Naive B cell (primary cell): ENCODE results near the gene TYRO3. TPM values are rescaled to one million over a fixed set of nuclear protein-coding genes. Genes with fewer than 3 reads are reported as not detected.
"Not testable (repeated sequence)": the region's sequence is repeated elsewhere in the genome, so short reads cannot be mapped to it uniquely, and the experiment has no call there.

Experiments used
- ATAC-seq, 2 donors: fragments of 150-1000 bp; cut with Tn5 transposase; 2 replicates each; pipeline ENCODE4 v1.10.0; 2021; ENCODE audit warnings: low read depth in 2 of 2, mild to moderate bottlenecking in 2 of 2, moderate library complexity in 2 of 2
- DNase-seq: peaks from one replicate; pipeline ENCODE4 v3.0.0; 2022
- H3K27ac Mint-ChIP-seq, 6 donors: one replicate each; pipeline ENCODE4 v1.8.0; 2020 to 2022; ENCODE audit warnings: mild to moderate bottlenecking in 6 of 6, mixed read lengths in 6 of 6, moderate library complexity in 5 of 6, inconsistent platforms in 2 of 6
- H3K27me3 Mint-ChIP-seq, 3 donors: one replicate each; pipeline ENCODE4 v1.8.0; 2021 to 2022; ENCODE audit warnings: mixed read lengths in 3 of 3, mild to moderate bottlenecking in 1 of 3
- H3K36me3 Mint-ChIP-seq, 2 donors: one replicate each; pipeline ENCODE4 v1.8.0; 2020 to 2022; ENCODE audit warnings: mixed read lengths in 2 of 2, inconsistent platforms in 1 of 2, mild to moderate bottlenecking in 1 of 2
- H3K4me1 Mint-ChIP-seq, 3 donors: one replicate each; pipeline ENCODE4 v1.8.0; 2020 to 2022; ENCODE audit warnings: mixed read lengths in 3 of 3, inconsistent platforms in 1 of 3, mild to moderate bottlenecking in 1 of 3, moderate library complexity in 1 of 3
- H3K4me3 Mint-ChIP-seq, 8 donors: one replicate each; pipeline ENCODE4 v1.8.0; 2020 to 2022; ENCODE audit warnings: mild to moderate bottlenecking in 8 of 8, mixed read lengths in 8 of 8, moderate library complexity in 8 of 8, inconsistent platforms in 2 of 8
- H3K9me3 Mint-ChIP-seq, 7 donors: one replicate each; pipeline ENCODE4 v1.8.0; 2020 to 2022; ENCODE audit warnings: mixed read lengths in 7 of 7, mild to moderate bottlenecking in 5 of 7, inconsistent platforms in 2 of 7, moderate library complexity in 1 of 7
- polyA plus RNA-seq, 6 donors: library from polyadenylated mRNA; unstranded; fragments of 300-500 nt; fragmentation: Illumina TruSeq; gene quantifications; one replicate each; pipeline ENCODE4 v1.2.3, GENCODE V29; 2021; ENCODE audit warnings: low read depth in 6 of 6

TYRO3 gene
- polyA plus RNA-seq, 6 donors from 2014 or later: not detected

DNA sequence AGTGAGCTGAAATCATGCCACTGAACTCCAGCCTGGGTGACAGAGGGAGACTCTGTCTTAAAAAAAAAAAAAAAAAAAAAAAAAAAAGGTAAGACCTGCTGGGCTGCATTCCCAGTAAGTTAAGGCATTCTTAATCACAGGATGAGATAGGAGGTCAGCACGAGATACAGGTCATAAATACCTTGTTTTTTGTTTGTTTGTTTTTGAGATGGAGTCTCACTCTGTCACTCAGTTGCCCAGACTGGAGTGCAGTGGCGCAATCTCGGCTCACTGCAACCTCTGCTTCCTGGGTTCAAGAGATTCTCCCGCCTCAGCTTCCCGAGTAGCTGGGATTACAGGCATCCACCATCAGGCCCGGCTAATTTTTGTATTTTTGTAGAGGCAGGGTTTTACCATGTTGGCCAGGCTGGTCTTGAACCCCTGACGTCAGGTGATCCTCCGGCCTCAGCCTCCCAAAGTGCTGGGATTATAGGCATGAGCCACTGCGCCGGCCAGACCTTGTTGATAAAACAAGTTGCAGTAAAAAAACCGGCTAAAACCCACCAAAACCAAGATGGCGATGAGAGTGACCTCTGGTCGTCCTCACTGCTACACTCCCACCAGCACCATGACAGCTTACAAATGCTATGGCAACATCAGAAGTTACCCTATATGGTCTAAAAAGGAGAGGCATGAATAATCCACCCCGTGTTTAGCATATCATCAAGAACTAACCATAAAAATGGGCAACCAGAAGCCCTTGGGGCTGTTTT lies 27.7 kb downstream of the TYRO3 start:
- not testable (repeated sequence) for H3K36me3 Mint-ChIP-seq
- peaks cover 39 to 69% (median 41%) of the 10 kb centered on the region in 3 donors for H3K27me3 Mint-ChIP-seq

DNA sequence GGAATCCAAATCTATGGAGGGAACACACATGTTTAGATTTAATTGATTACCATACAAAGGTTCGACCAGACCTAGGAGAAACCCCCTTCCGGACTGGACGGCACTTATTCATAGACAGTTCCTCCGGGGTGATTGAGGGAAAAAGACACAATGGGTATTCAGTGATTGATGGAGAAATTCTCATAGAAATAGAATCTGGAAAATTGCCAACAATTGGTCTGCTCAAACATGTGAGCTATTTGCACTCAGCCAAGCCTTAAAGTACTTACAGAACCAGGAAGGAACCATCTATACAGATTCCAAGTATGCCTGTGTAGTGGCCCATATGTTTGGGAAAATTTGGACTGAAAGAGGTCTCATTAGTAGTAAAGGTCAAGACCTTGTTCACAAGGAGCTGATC lies 30.0 kb downstream of the TYRO3 start:
- H3K27ac Mint-ChIP-seq, DNase-seq, ATAC-seq, H3K4me3 Mint-ChIP-seq, H3K9me3 Mint-ChIP-seq, H3K36me3 Mint-ChIP-seq: not testable (repeated sequence)
- Mint-ChIP-seq H3K27me3 (peaks cover 30 to 57% (median 38%) of the 10 kb centered on the region in 3 donors), H3K4me1 (peaks cover 6 to 11% (median 8%) of the 10 kb centered on the region in 3 donors)

More for the DNA sequence above, 27.7 kb downstream of the TYRO3 start:
- H3K4me1 Mint-ChIP-seq: peaks cover 6 to 11% (median 8%) of the 10 kb centered on the region in 3 donors
- not testable (repeated sequence) for H3K4me3 Mint-ChIP-seq, ATAC-seq, H3K27ac Mint-ChIP-seq, DNase-seq, H3K9me3 Mint-ChIP-seq

GRCh38 chr15:41589571-41589970 lies 30.6 kb downstream of the TYRO3 start:
- peaks cover 6 to 11% (median 7%) of the 10 kb centered on the region in 3 donors for H3K4me1 Mint-ChIP-seq
- H3K9me3 Mint-ChIP-seq, H3K4me3 Mint-ChIP-seq, H3K36me3 Mint-ChIP-seq, ATAC-seq, H3K27ac Mint-ChIP-seq, DNase-seq: not testable (repeated sequence)
- H3K27me3 Mint-ChIP-seq: peaks cover 25 to 54% (median 36%) of the 10 kb centered on the region in 3 donors

GRCh38 chr15:41591217-41591616 lies 32.2 kb downstream of the TYRO3 start:
- not testable (repeated sequence) for H3K9me3 Mint-ChIP-seq
- peaks cover 14 to 55% (median 27%) of the 10 kb centered on the region in 3 donors for H3K27me3 Mint-ChIP-seq

GRCh38 chr15:41592718-41593117 lies 33.7 kb downstream of the TYRO3 start:
- not testable (repeated sequence) for H3K4me1 Mint-ChIP-seq, H3K9me3 Mint-ChIP-seq, ATAC-seq, H3K36me3 Mint-ChIP-seq, H3K4me3 Mint-ChIP-seq, DNase-seq
- Mint-ChIP-seq H3K27me3 (peaks cover 4 to 51% (median 22%) of the 10 kb centered on the region in 3 donors), H3K27ac (peak overlapping the region in 1 of 6 donors; percentile 44)

More at GRCh38 chr15:41591217-41591616, 32.2 kb downstream of the TYRO3 start:
- H3K36me3 Mint-ChIP-seq, H3K4me3 Mint-ChIP-seq, H3K4me1 Mint-ChIP-seq, ATAC-seq, H3K27ac Mint-ChIP-seq, DNase-seq: not testable (repeated sequence)

DNA sequence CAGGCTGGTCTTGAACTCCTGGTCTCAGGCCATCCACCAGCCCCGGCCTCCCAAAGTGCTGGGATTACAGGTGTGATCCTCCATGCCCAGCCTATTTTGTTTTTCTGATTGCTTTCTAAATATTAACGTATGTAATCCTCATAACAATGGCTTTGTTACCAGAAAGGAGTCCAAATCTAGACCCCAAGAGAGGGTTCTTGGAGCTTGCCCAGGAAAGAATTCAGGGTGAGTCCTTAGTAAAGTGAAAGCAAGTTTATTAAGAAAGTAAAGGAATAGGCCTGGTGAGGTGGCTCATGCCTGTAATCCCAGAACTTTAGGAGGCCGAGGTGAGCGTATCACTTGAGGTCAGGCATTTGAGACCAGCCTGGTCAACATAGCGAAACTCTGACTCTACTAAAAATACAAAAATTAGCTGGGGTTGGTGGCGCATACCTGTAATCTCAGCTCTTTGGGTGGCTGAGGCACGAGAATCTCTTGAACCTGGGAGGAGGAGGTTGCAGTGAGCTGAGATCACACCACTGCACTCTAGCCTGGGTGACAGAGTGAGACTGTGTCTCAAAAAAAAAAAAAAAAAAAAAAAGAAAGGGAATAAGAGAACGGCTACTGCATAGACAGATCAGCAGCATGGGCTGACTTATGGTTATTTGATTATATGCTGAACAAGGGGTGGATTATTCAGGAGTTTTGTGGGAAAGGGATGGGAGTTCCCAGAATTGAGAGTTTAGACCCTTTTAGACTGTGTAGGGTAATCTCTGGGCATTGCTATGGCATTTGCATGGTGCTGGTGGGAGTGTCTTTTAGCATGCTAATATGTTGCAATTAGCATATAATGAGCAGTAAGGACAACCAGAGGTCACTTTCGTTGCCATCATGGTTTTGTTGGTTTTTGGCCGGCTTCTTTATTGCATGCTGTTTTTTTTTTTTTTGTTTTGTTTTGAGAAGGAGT lies 36.1 kb downstream of the TYRO3 start:
- no peak overlapping the region for H3K4me3 Mint-ChIP-seq
- H3K36me3 Mint-ChIP-seq: no peaks in the 10 kb centered on the region
- DNase-seq (no peak), ATAC-seq (no peak)
- H3K9me3 Mint-ChIP-seq: no peaks in the 10 kb centered on the region
- H3K27ac Mint-ChIP-seq: no peak overlapping the region
- no peaks in the 10 kb centered on the region for H3K4me1 Mint-ChIP-seq
- peaks cover 7 to 52% (median 26%) of the 10 kb centered on the region in 3 donors for H3K27me3 Mint-ChIP-seq

- H3K4me1 Mint-ChIP-seq: no peaks in the 10 kb centered on the region
- H3K9me3 Mint-ChIP-seq: no peaks in the 10 kb centered on the region
- peak overlapping the region in 2 of 6 donors; percentile 18 to 76 for H3K27ac Mint-ChIP-seq
- peaks cover 7 to 35% (median 30%) of the 10 kb centered on the region in 3 donors for H3K27me3 Mint-ChIP-seq
- DNase-seq (no peak), ATAC-seq (no peak)
- no peaks in the 10 kb centered on the region for H3K36me3 Mint-ChIP-seq
- no peak overlapping the region for H3K4me3 Mint-ChIP-seq
Measured at GRCh38 chr15:41596972-41597371, 38.0 kb downstream of the TYRO3 start.

GRCh38 chr15:41597787-41598186 lies 38.8 kb downstream of the TYRO3 start:
- Mint-ChIP-seq H3K27ac (peak overlapping the region in 1 of 6 donors; percentile 54), H3K4me1 (no peaks in the 10 kb centered on the region), H3K36me3 (no peaks in the 10 kb centered on the region), H3K9me3 (no peaks in the 10 kb centered on the region), H3K27me3 (peaks cover 10 to 34% (median 22%) of the 10 kb centered on the region in 3 donors), H3K4me3 (no peak overlapping the region)
- ATAC-seq: no peak
- DNase-seq: no peak

GRCh38 chr15:41599061-41599460 lies 40.0 kb downstream of the TYRO3 start:
- DNase-seq (no peak), ATAC-seq (no peak)
- peak overlapping the region in 1 of 6 donors; percentile 93 for H3K27ac Mint-ChIP-seq
- peaks cover 22 to 42% (median 27%) of the 10 kb centered on the region in 3 donors for H3K27me3 Mint-ChIP-seq
- H3K9me3 Mint-ChIP-seq: no peaks in the 10 kb centered on the region
- no peak overlapping the region for H3K4me3 Mint-ChIP-seq
- H3K4me1 Mint-ChIP-seq: peaks cover 4 to 5% (median 4%) of the 10 kb centered on the region in 3 donors
- H3K36me3 Mint-ChIP-seq: no peaks in the 10 kb centered on the region

DNA sequence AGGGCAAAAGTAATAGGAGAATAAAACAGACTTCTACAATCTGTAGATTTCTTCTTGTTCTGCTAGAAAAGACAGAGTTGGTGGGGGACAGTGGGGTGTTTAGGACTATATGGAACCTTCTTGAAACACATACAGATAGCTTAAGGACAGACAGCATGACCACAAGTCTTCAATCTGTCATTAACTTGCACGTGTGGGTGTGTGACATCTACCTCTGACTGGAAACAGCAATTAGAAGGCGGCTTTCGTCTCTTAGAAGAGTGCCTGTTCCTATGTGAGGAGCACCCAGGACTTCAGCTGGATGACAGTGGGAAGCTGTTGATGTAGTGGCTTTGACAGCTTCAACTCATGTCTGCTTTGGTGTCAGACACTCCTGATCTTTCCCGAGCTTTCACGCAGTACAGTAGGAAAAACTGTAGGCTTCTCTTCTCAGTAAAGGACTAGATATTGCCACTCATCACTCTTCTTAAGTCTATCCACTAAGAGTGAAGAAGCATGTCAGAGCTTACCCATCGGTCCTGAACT lies 44.5 kb downstream of the TYRO3 start:
- DNase-seq (no peak), ATAC-seq (no peak)
- H3K27me3 Mint-ChIP-seq: peaks cover 21 to 43% (median 42%) of the 10 kb centered on the region in 3 donors
- H3K36me3 Mint-ChIP-seq: no peaks in the 10 kb centered on the region
- H3K9me3 Mint-ChIP-seq: no peaks in the 10 kb centered on the region
- H3K27ac Mint-ChIP-seq: peak overlapping the region in 1 of 6 donors; percentile 2
- peak overlapping the region in 1 of 8 donors; percentile 62 for H3K4me3 Mint-ChIP-seq
- peaks cover 10 to 11% (median 10%) of the 10 kb centered on the region in 3 donors for H3K4me1 Mint-ChIP-seq

DNA sequence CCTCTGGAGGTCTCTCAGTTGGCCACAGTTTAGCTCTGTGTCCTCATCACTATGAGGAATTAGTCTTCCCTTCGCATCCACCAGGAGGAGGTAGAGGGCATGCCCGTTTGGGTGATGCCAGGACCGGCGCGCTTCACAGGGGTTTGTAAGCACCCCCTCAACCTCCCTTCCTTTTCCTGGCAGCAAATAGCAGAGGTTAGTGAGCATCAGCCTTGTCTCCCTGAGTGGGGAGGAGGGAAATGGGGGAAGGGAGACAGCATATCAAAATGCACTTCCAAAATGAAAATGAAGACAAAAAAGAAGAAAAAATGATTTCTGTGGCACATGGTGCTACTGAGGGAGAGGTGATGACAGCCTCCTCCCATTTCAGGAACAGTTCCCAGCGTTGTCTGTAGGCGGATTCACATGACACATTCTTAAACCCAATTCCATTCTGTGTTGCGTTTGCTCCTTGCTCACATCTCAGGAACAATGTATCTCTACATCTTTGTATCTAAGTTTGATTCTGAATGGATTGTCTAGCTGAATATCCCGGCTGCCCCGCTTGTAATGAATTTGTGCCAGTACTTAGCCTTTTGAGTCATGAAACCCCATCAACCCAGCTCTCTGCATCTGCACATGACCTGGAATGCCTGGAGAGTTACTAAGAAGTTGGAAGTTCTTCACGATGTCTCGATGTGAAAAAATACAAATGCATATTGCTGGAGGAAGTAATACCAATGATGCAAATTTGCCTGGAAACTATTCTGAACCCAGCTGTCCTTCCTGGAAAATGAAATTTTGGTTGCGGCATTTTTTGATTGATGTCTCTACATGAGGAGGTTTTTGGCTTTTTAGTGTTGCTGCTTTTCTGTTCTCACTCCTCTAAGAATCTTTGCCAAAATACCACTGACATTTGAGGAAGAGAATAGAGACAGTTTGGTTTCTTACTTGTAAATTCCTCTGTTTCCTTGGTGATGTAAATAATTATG lies 45.2 kb downstream of the TYRO3 start:
- Mint-ChIP-seq H3K27ac (peak overlapping the region in 3 of 6 donors; percentile 2 to 61 (median 23)), H3K4me3 (peak overlapping the region in 7 of 8 donors; percentile 58 to 75 (median 66)), H3K27me3 (peaks cover 15 to 44% (median 36%) of the 10 kb centered on the region in 3 donors), H3K4me1 (peaks cover 10 to 11% (median 10%) of the 10 kb centered on the region in 3 donors), H3K9me3 (no peaks in the 10 kb centered on the region), H3K36me3 (no peaks in the 10 kb centered on the region)
- peak; percentile 89 to 92 for ATAC-seq
- peak; percentile 48 for DNase-seq

DNA sequence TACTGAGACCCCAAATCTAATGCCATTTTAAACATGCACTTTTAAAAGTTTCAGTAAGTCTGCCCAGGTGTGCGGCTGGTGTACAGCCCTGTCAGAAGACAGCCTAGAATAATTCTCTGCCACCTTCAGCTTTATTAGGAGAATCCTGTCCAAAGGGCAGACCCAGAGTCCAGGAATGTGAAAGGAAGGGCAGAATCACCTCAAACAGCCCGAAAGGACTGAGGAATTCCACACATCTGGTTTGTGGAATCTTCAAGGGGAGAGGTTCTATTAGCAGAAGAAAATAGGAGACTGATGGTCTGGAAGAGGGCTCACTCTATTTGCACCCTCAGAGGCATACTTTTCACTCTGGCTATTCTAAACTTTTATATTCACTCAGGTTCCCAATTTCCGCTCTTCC lies 46.6 kb downstream of the TYRO3 start:
- no peak overlapping the region for H3K27ac Mint-ChIP-seq
- H3K36me3 Mint-ChIP-seq: no peaks in the 10 kb centered on the region
- ATAC-seq (no peak), DNase-seq (no peak)
- no peaks in the 10 kb centered on the region for H3K9me3 Mint-ChIP-seq
- peaks cover 10 to 44% (median 32%) of the 10 kb centered on the region in 3 donors for H3K27me3 Mint-ChIP-seq
- H3K4me3 Mint-ChIP-seq: no peak overlapping the region
- peaks cover 10 to 11% (median 10%) of the 10 kb centered on the region in 3 donors for H3K4me1 Mint-ChIP-seq
